Activated CD8-positive, alpha-beta memory T cell treated with anti-CD3 and anti-CD28 coated beads for 48 hours (primary cell): ENCODE measurements around the gene ZNF783.
"Not testable (repeated sequence)": the region's sequence is repeated elsewhere in the genome, so short reads cannot be mapped to it uniquely, and the experiment has no call there.

Source experiments
- DNase-seq, 3 experiments: peaks; one replicate each; pipeline ENCODE4 v3.0.0-alpha.2; 2020; ENCODE audit warnings: low read depth in 2 of 3, low spot score in 2 of 3

The ZNF783 gene

GRCh38 chr7:149239345-149240143 is 22.5 kb upstream of the ZNF783 start, which contains the start of gene ZNF212:
Gene ZNF212, plus strand, starts transcription at chr7:149239651. Its CDS starts 128 bp downstream, at chr7:149239779.
- peak; percentile 74 to 79 (median 75) for DNase-seq

- DNase-seq = no peak
Measured at GRCh38 chr7:149240637-149241036, 21.4 kb upstream of the ZNF783 start.

GRCh38 chr7:149241696-149242095 is 20.3 kb upstream of the ZNF783 start:
- no peak for DNase-seq

- DNase-seq = no peak
Measured at GRCh38 chr7:149245244-149245643, 16.8 kb upstream of the ZNF783 start.

GRCh38 chr7:149245744-149246143 is 16.3 kb upstream of the ZNF783 start:
- no peak for DNase-seq

- no peak for DNase-seq
Measured at GRCh38 chr7:149248777-149249176, 13.2 kb upstream of the ZNF783 start.

GRCh38 chr7:149250151-149250550 is 11.8 kb upstream of the ZNF783 start:
- not testable (repeated sequence) for DNase-seq

- not testable (repeated sequence) for DNase-seq
Measured at GRCh38 chr7:149251518-149251917, 10.5 kb upstream of the ZNF783 start.

GRCh38 chr7:149252378-149252777 is 9.6 kb upstream of the ZNF783 start:
- no peak for DNase-seq

- DNase-seq = no peak
Measured at GRCh38 chr7:149253665-149254064, 8.3 kb upstream of the ZNF783 start.

- DNase-seq = no peak
Measured at GRCh38 chr7:149254181-149254858, 7.7 kb upstream of the ZNF783 start.

GRCh38 chr7:149255174-149255573 is 6.8 kb upstream of the ZNF783 start:
- no peak for DNase-seq

GRCh38 chr7:149256568-149256967 is 5.4 kb upstream of the ZNF783 start:
- DNase-seq = no peak

- no peak for DNase-seq
Measured at GRCh38 chr7:149257146-149257545, 4.8 kb upstream of the ZNF783 start.

GRCh38 chr7:149261316-149261828 is 624 bp upstream of the ZNF783 start:
- no peak for DNase-seq

- DNase-seq = no peak
Measured at GRCh38 chr7:149266451-149266850, 4.5 kb downstream of the ZNF783 start.

GRCh38 chr7:149267733-149268132 is 5.7 kb downstream of the ZNF783 start:
- no peak for DNase-seq

GRCh38 chr7:149274424-149274823 is 12.4 kb downstream of the ZNF783 start:
- DNase-seq = not testable (repeated sequence)

- DNase-seq = no peak
Measured at GRCh38 chr7:149277871-149278270, 15.9 kb downstream of the ZNF783 start.

GRCh38 chr7:149278396-149278795 is 16.4 kb downstream of the ZNF783 start:
- no peak for DNase-seq

GRCh38 chr7:149279111-149279743 is 17.2 kb downstream of the ZNF783 start:
- DNase-seq = no peak

GRCh38 chr7:149280151-149280550 is 18.2 kb downstream of the ZNF783 start:
- DNase-seq = no peak
